ENCODE results near the gene GATA6. TPM values are rescaled to one million over a fixed set of nuclear protein-coding genes. Genes with fewer than 3 reads are reported as not detected.

The GATA6 gene
- total RNA-seq, 2 experiments from 2014 or later = not detected

DNA sequence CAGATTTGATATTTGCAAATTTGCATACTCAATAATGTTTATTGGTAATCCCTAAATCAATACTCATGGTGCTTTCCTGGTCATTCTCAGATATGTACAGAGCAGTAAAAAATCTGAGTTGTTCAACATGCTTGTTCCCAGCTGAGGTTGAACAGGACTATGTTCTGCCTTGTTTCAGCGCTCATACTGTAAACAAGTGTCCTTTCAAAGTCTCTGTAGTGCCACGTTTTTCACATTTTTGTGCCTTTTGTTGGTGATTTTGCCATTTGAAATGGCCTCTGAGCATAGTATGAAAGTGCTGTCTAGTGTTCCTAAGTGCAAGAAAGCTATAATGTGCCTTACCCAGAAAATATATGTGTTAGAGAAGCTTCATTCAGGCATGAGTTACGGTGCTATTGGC is 16.0 kb upstream of the GATA6 start:
- intact Hi-C loops (cut with micrococcal nuclease) = no loop called here
- no peaks in the 10 kb centered on the region for H3K4me1 Mint-ChIP-seq (ENCODE audit: low read depth)
- DNase-seq = no peak
- H3K27me3 Mint-ChIP-seq (ENCODE audit: low read depth) = peaks cover 8% of the 10 kb centered on the region
- H3K9me3 Mint-ChIP-seq = peaks cover 1% of the 10 kb centered on the region
- H3K36me3 Mint-ChIP-seq (ENCODE audit: low read depth) = no peaks in the 10 kb centered on the region
- no peak overlapping the region for H3K4me3 Mint-ChIP-seq
- no peak overlapping the region for H3K27ac Mint-ChIP-seq
- CTCF ChIA-PET = no interaction called here

DNA sequence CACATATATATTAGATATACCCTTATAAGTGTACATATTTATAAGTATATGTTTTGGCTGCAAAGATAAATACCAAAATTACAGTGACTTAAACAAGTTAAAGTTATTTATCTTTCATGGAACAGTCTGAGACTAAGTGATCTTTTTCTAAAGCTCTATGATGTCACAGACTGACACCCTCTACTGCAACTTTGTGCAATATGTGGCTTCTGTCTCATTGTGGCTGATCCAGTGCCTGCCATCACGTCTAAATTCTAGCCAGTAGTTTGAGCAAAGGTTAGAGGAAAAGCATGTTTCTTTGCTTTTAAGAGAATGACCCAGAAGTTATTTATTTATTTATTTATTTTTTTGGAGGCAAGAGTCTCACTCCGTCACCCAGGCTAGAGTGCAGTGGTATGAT is 13.8 kb upstream of the GATA6 start:
- Mint-ChIP-seq H3K36me3 (ENCODE audit: low read depth) (no peaks in the 10 kb centered on the region), H3K27me3 (ENCODE audit: low read depth) (peaks cover 8% of the 10 kb centered on the region), H3K4me1 (ENCODE audit: low read depth) (no peaks in the 10 kb centered on the region), H3K27ac (no peak overlapping the region), H3K4me3 (no peak overlapping the region), H3K9me3 (no peaks in the 10 kb centered on the region)
- CTCF ChIA-PET = interaction anchor here (0.6 kb wide), 1 partner anchor 467 kb away, joined by 3 read pairs; no protein-coding TSS in a partner anchor
- intact Hi-C loops (cut with micrococcal nuclease) = no loop called here
- DNase-seq = no peak

DNA sequence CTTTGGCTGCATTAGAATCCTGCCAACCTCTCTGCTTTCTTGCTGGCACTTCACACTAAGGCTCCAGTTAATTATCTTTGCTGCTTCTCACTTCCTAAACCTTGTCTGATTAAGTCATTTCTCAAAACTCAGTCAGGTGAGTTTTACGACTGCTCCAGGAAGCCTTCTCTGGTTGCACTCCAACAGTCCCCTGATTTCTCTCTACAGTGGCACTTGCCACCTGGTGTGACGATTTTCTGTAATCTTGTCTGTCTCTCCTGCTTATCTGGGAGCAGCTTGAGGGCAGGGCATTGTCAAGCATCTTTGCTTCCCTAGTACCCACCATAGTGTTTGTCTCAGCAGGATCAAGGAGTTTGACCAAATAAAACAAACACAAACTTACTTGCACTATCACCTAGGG is 10.4 kb upstream of the GATA6 start:
- H3K4me1 Mint-ChIP-seq (ENCODE audit: low read depth) = no peaks in the 10 kb centered on the region
- CTCF ChIA-PET = no interaction called here
- H3K27me3 Mint-ChIP-seq (ENCODE audit: low read depth) = peaks cover 25% of the 10 kb centered on the region
- no peak overlapping the region for H3K4me3 Mint-ChIP-seq
- DNase-seq = no peak
- no peaks in the 10 kb centered on the region for H3K36me3 Mint-ChIP-seq (ENCODE audit: low read depth)
- H3K9me3 Mint-ChIP-seq = no peaks in the 10 kb centered on the region
- H3K27ac Mint-ChIP-seq = no peak overlapping the region
- intact Hi-C loops (cut with micrococcal nuclease) = no loop called here

DNA sequence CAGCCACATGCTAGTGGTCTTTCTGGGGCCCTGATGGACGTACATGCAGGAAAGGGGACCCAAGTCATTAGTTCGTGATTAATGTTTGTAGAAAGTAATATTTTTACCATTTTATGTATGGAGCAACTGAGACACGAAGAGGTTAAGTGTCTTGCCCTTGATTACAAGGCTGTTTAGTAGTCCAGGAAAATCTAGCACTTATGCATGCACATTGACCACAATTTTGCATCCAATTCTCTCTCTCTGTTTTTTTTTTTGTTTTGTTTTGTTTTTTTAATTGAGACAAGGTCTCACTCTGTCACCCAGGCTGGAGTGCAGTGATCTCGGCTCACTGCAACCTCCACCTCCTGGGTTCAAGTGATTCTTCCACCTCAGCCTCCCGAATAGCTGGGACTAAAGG is 8.3 kb upstream of the GATA6 start:
- no peak for DNase-seq
- Mint-ChIP-seq H3K36me3 (ENCODE audit: low read depth) (no peaks in the 10 kb centered on the region), H3K9me3 (no peaks in the 10 kb centered on the region), H3K4me1 (ENCODE audit: low read depth) (peaks cover 2% of the 10 kb centered on the region), H3K27ac (no peak overlapping the region), H3K4me3 (no peak overlapping the region), H3K27me3 (ENCODE audit: low read depth) (peaks cover 38% of the 10 kb centered on the region)
- CTCF ChIA-PET = no interaction called here
- intact Hi-C loops (cut with micrococcal nuclease) = no loop called here

DNA sequence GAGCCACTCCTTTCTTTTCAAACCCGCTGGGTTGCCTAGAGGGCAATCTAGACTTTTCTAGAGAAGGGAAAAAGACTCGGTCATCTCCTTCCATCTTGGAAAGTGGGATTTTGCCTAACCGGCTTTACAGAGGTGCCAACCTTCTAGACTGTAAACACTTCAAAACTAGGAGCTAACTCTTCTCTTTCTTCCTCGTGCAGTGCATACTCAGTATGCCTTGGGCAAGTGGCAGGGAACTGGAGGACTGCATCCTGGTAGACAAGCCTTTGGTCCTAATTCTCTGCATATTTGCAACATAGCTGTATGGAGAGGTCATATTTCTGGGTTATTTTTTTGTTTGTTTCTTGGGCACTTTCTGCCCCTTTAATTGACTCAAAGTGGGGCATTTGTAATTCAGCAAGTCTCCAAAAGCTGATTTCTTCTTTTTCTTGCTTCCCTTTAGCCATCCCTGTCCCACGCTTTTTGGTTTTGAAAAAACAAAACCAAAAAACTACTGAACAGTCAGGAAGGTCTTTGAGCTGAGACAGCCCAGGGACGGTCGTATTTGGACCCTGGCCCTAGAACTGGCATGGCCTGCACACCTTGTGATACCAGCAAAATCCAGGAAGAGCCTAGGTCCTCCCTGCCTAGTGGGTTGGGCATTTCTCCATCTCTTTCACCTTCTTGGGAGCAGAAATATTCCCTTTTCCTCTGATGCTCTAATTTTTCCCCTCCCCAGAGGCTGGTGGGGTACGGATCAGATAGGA is 5.8 kb upstream of the GATA6 start:
- Mint-ChIP-seq H3K4me3 (no peak overlapping the region), H3K9me3 (no peaks in the 10 kb centered on the region), H3K36me3 (ENCODE audit: low read depth) (no peaks in the 10 kb centered on the region), H3K27me3 (ENCODE audit: low read depth) (peaks cover 58% of the 10 kb centered on the region), H3K27ac (no peak overlapping the region), H3K4me1 (ENCODE audit: low read depth) (peaks cover 6% of the 10 kb centered on the region)
- no peak for DNase-seq
- intact Hi-C loops (cut with micrococcal nuclease) = no loop called here
- CTCF ChIA-PET = interaction anchor here (0.6 kb wide), 1 partner anchor 340 kb away, joined by 4 read pairs; no protein-coding TSS in a partner anchor

DNA sequence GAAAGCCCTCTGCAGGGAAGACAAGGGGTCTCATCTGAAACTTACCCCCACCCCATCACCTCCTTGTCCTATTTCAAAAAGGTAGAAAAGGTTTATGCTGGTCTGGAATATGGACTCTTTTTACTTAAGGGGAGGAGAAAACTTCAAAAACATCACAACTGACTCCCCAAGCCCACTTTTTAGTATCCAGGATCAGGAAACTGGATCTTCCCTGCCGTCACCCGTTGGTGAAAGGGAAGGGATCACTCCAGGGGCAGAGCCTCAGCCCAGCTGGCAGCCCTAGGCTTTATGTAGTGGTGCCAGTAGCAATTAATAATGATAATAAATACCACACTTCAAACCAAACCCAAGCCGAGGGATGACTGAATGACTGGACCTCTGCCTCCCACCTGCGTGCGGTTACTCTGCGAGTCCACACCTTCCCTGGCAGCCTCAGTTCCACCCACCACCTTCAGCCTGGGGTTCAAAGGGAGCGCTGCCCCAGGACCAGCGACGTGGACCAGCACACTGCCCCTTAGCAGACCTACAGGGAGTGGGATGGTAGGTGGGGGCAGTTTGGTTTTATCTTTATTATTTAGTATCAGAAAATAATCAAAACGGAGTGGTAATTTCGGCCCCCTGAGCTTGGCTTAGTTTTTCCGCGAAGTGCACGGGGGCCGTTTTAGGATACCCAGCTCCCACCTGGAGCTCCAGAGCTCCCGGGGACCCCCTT is 4.9 kb upstream of the GATA6 start:
- Mint-ChIP-seq H3K36me3 (ENCODE audit: low read depth) (no peaks in the 10 kb centered on the region), H3K27me3 (ENCODE audit: low read depth) (peaks cover 64% of the 10 kb centered on the region), H3K9me3 (no peaks in the 10 kb centered on the region), H3K4me3 (no peak overlapping the region), H3K27ac (no peak overlapping the region), H3K4me1 (ENCODE audit: low read depth) (peaks cover 11% of the 10 kb centered on the region)
- intact Hi-C loops (cut with micrococcal nuclease) = loop anchor here (5.0 kb wide), 2 partner anchors 183 to 922 kb away; partner anchors contain the start of gene GREB1L
- CTCF ChIA-PET = interaction anchor here (0.6 kb wide), 2 partner anchors 10 to 167 kb away, joined by 3 to 4 read pairs; no protein-coding TSS in a partner anchor
- no peak for DNase-seq

DNA sequence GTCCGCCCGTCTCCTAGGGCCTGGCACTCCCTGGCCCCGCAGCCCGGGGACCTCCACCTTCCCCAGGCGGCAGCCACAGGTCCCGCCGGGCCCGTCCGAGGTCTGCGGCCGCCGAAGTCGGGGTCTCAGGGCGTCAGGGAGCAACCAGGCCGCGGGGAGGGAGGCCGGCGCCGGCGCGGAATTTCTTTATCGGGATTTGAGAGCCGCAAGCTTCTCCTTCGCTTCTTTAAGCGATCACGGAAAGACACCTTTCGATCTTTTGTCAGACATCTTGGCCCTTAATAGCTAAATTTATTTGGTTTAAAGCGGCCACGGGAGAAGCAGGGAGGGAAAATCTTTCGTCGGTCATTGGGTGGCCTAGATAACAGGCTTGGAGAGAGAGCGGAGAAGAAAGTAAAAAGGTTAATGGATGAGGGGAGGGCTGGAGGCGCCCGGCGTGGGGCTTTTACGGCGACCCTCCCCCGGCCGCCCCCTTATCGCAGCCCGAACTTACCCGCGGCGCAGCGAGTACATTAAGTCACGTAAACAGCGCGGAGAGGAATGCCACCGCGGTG is 4.3 kb upstream of the GATA6 start:
- peaks cover 67% of the 10 kb centered on the region for H3K27me3 Mint-ChIP-seq (ENCODE audit: low read depth)
- no peak for DNase-seq
- no peak overlapping the region for H3K4me3 Mint-ChIP-seq
- H3K27ac Mint-ChIP-seq = no peak overlapping the region
- H3K36me3 Mint-ChIP-seq (ENCODE audit: low read depth) = no peaks in the 10 kb centered on the region
- CTCF ChIA-PET = interaction anchor here (0.6 kb wide), 2 partner anchors 9 to 167 kb away, joined by 3 to 4 read pairs; no protein-coding TSS in a partner anchor
- H3K9me3 Mint-ChIP-seq = no peaks in the 10 kb centered on the region
- intact Hi-C loops (cut with micrococcal nuclease) = loop anchor here (5.0 kb wide), 2 partner anchors 182 to 923 kb away; partner anchors contain the start of gene GREB1L
- peaks cover 15% of the 10 kb centered on the region for H3K4me1 Mint-ChIP-seq (ENCODE audit: low read depth)

DNA sequence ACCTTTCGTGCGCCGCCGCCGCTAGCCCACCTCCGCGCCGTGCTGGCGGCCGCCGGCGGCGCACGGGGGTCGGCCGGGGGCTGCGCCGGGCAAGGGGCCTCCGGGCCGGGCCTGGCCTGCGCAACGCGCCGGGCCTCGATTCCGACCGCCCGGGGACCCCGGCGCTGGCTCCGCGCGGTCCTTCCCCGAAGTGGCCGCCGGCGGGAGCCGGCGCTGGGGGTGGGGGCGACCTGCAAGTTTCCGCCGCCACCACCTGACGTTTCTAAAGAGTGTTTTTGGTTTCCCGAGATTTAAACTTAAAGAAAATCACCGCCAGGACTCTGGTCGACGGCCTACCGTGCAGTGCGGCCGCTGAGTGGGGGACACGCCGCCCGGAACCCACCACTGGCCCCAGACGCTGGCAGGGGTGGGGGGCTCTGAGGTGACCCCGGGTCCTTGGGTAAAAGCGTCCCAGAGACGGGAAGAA is 3.8 kb upstream of the GATA6 start:
- CTCF ChIA-PET = no interaction called here
- Mint-ChIP-seq H3K4me3 (no peak overlapping the region), H3K27me3 (ENCODE audit: low read depth) (peaks cover 71% of the 10 kb centered on the region), H3K4me1 (ENCODE audit: low read depth) (peaks cover 19% of the 10 kb centered on the region), H3K9me3 (no peaks in the 10 kb centered on the region), H3K36me3 (ENCODE audit: low read depth) (no peaks in the 10 kb centered on the region), H3K27ac (no peak overlapping the region)
- intact Hi-C loops (cut with micrococcal nuclease) = loop anchor here (5.0 kb wide), 2 partner anchors 182 to 923 kb away; partner anchors contain the start of gene GREB1L
- no peak for DNase-seq

DNA sequence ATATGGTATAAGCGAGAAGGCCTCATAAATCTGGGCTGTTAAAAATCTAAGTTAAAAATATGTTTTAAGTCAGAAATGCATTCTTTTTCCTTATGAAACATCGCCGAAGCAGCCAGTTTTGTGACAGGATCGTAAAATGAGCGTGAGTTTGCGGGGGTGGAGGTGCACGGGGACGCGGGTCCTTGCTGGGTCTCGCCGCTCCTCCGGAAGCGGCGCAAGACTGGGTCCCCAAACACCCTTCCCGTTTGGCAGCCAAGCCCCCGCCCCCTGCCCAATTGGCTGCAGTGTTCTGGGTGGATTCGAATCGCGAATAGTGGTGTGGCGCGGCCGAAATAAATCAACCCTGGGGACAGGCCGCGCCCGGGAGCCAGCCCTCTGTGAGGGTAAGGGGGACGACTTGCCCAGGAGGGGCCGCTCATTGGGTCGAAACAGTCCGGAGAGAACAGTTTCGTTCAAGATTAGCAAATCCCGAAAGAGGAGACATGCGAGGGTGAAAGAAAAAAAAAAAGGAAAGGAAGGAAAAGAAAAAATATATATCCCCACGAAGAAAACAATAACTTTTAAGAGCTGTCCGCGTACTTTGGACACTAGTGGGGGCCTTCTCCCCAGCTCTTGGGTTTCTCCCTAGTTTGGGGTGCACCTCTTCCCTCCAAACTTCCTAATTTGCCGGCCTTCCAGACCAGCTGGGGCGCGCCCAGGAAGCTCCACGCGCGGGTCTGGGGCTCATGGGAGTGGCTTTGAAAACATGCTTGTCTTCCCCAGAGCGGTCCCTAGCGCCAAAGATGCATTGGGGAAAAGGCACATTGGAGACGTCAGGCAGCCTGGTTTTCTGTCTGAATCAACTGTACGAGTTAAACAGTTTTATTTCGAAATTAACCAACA is 3.1 kb upstream of the GATA6 start:
- no peak for DNase-seq
- H3K27me3 Mint-ChIP-seq (ENCODE audit: low read depth) = peaks cover 71% of the 10 kb centered on the region
- peaks cover 23% of the 10 kb centered on the region for H3K4me1 Mint-ChIP-seq (ENCODE audit: low read depth)
- no peaks in the 10 kb centered on the region for H3K36me3 Mint-ChIP-seq (ENCODE audit: low read depth)
- no peak overlapping the region for H3K27ac Mint-ChIP-seq
- H3K4me3 Mint-ChIP-seq = no peak overlapping the region
- intact Hi-C loops (cut with micrococcal nuclease) = loop anchor here (5.0 kb wide), 2 partner anchors 181 to 924 kb away; partner anchors contain the start of gene GREB1L
- no peaks in the 10 kb centered on the region for H3K9me3 Mint-ChIP-seq
- CTCF ChIA-PET = no interaction called here

DNA sequence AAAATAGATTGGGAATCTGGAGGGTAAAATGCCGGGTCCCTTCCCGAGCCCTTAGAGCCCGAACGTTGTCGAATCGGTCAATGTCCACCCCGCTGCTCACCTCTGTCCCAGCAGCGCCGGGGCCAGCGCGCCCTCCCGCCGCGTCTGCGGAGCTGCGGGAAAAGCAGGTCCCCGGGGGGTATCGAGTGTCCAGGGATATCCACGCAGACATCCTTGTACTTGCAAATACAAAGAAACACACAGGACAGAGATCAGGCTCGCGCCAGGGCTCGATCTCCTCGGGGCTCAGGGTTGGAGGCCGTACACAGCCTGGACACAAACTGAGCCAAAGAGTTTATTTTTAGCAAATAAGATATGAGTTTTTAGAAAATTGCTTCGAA is 2.3 kb upstream of the GATA6 start:
- CTCF ChIA-PET = no interaction called here
- intact Hi-C loops (cut with micrococcal nuclease) = loop anchor here (5.0 kb wide), 2 partner anchors 180 to 925 kb away; partner anchors contain the start of gene GREB1L
- peaks cover 66% of the 10 kb centered on the region for H3K27me3 Mint-ChIP-seq (ENCODE audit: low read depth)
- DNase-seq = no peak
- no peaks in the 10 kb centered on the region for H3K9me3 Mint-ChIP-seq
- no peaks in the 10 kb centered on the region for H3K36me3 Mint-ChIP-seq (ENCODE audit: low read depth)
- no peak overlapping the region for H3K27ac Mint-ChIP-seq
- H3K4me3 Mint-ChIP-seq = no peak overlapping the region
- H3K4me1 Mint-ChIP-seq (ENCODE audit: low read depth) = peaks cover 23% of the 10 kb centered on the region

DNA sequence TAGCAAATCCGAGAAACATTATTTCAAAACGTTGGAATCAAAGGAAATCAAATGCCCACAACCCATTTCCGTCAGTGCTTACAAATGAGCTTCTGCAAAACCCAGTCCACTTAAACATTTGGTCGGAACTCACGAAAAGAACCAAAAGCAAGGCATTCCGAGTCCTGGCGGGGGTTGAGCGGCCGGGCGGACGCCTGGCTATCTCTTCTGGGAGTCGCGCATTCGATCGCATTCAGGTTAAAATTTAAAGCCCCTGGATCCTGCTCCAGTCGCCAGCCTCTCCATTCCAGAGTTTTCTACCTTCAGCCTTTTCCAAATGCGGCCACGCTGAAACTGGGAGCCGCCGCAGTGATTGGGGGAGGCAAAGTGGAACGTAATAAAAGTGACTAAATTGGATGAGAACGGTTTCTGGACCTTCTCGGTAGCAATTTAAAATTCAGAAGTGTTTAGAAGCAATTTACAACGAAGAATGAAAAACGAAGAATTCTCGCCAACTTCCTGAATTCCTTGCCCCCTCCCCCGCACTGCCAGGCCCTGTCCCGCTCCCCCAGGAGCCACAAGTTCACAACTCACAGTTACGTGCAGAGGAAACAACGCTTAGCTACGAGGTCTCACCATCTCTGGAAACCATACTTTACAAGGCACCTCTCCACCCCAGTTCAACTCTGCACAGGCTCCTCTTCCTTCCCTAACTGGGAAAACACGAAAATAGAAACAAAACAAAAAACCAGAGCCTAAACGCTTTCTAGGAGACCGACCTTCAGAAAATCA is 1.7 kb upstream of the GATA6 start:
- Mint-ChIP-seq H3K36me3 (ENCODE audit: low read depth) (no peaks in the 10 kb centered on the region), H3K9me3 (no peaks in the 10 kb centered on the region), H3K27me3 (ENCODE audit: low read depth) (peaks cover 68% of the 10 kb centered on the region), H3K4me3 (no peak overlapping the region), H3K27ac (no peak overlapping the region), H3K4me1 (ENCODE audit: low read depth) (peaks cover 23% of the 10 kb centered on the region)
- CTCF ChIA-PET = no interaction called here
- no peak for DNase-seq
- intact Hi-C loops (cut with micrococcal nuclease) = loop anchor here (2.0 to 5.0 kb wide), 3 partner anchors 180 to 925 kb away; partner anchors contain the start of gene GREB1L

Measured in activated naive CD4-positive, alpha-beta T cell treated with anti-CD3 and anti-CD28 coated beads for 36 hours (primary cell).